Central memory CD8-positive, alpha-beta T cell (primary cell): ENCODE data around the gene ZNF292.
"Not testable (repeated sequence)": the region's sequence is repeated elsewhere in the genome, so short reads cannot be mapped to it uniquely, and the experiment has no call there.

Source experiments
- ATAC-seq: fragments of 150-1000 bp; cut with Tn5 transposase; replicated peaks from 2 replicates; pipeline ENCODE4 v1.10.0; 2022; ENCODE audit warnings: mild to moderate bottlenecking, moderate FRiP score, moderate number of reproducible peaks; ENCODE audit not compliant: poor library complexity, severe bottlenecking; ENCODE audit errors: extremely low read depth
- DNase-seq, 2 donors: peaks; one replicate each; pipeline ENCODE4 v3.0.0; 2021; ENCODE audit warnings: low spot score in 2 of 2
- H3K27ac Mint-ChIP-seq: one replicate; pipeline ENCODE4 v1.8.0; 2022; ENCODE audit warnings: low read depth, mild to moderate bottlenecking, moderate library complexity, mixed read lengths
- H3K27me3 Mint-ChIP-seq: one replicate; pipeline ENCODE4 v1.8.0; 2022; ENCODE audit warnings: mixed read lengths
- H3K36me3 Mint-ChIP-seq: one replicate; pipeline ENCODE4 v1.8.0; 2022; ENCODE audit warnings: mild to moderate bottlenecking, moderate library complexity, mixed read lengths; ENCODE audit not compliant: insufficient read depth
- H3K4me1 Mint-ChIP-seq: one replicate; pipeline ENCODE4 v1.8.0; 2022; ENCODE audit warnings: mixed read lengths
- H3K4me3 Mint-ChIP-seq: one replicate; pipeline ENCODE4 v1.8.0; 2022; ENCODE audit warnings: mild to moderate bottlenecking, moderate library complexity, mixed read lengths
- H3K9me3 Mint-ChIP-seq: one replicate; pipeline ENCODE4 v1.8.0; 2022; ENCODE audit warnings: mixed read lengths

ZNF292 gene

DNA sequence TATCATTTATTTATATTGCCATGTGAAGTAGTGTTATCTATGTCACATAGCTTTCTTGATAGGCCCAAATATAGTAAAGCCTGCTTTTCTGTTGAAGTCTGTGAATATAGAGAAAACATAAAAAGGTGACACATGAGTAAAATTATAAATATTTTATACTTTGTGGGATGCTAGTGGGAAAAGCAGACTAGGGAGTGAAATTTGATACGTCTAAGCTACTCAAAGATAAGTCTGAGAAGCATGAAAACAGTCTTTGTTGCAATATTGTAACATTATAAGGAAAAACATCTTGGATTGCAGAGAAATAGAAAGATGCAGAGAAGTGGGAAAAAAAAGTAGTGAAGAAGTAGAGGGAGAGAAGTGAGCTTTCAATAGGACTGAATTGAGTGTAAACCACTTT, 75.4 kb downstream of the ZNF292 start:
- no peaks in the 10 kb centered on the region for H3K27me3 Mint-ChIP-seq
- H3K9me3 Mint-ChIP-seq, result no peaks in the 10 kb centered on the region
- peaks cover 18% of the 10 kb centered on the region for H3K36me3 Mint-ChIP-seq
- H3K4me1 Mint-ChIP-seq, result no peaks in the 10 kb centered on the region
- DNase-seq, result no peak
- ATAC-seq, result no peak
- no peak overlapping the region for H3K4me3 Mint-ChIP-seq
- H3K27ac Mint-ChIP-seq, result peak overlapping the region; percentile 47

DNA sequence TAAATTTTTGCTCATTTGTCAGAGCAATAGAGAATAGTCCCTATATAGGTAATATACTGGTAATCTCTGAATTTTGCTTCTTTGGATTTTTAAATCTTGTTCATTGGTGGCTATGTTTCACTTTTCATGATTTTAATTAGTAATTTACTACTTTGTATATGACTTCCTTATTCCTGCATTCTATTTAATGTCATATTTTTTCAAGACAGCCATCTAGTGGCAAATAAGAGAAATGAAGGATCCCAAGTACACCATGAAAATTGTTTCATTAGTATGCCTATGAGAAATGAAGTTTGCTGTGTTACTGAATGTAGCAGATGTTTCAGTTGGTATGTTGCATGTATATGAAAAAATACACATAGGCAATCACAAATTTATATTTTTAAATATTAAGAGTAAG, 82.4 kb downstream of the ZNF292 start:
- ATAC-seq (no peak), DNase-seq (no peak)
- H3K27ac Mint-ChIP-seq, result no peak overlapping the region
- H3K36me3 Mint-ChIP-seq, result peaks cover 5% of the 10 kb centered on the region
- H3K27me3 Mint-ChIP-seq, result no peaks in the 10 kb centered on the region
- no peaks in the 10 kb centered on the region for H3K4me1 Mint-ChIP-seq
- H3K4me3 Mint-ChIP-seq, result no peak overlapping the region
- H3K9me3 Mint-ChIP-seq, result no peaks in the 10 kb centered on the region

DNA sequence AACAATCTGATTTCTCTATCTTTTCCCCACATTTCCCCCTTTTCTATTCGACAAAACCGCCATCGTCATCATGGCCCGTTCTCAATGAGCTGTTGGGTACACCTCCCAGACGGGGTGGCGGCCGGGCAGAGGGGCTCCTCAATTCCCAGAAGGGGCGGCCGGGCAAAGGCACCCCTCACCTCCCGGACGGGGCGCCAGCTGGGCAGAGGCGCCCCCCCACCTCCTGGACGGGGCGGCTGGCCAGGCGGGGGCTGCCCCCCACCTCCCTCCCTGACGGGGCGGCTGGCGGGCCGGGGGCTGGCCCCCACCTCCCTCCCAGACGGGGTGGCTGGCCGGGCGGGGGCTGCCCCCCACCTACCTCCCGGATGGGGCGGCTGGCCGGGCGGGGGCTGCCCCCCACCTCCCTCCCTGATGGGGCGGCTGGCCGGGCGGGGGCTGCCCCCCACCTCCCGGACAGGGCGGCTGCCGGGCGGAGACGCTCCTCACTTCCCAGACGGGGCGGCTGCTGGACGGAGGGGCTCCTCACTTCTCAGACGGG, 83.8 kb downstream of the ZNF292 start:
- not testable (repeated sequence) for H3K9me3 Mint-ChIP-seq, H3K27ac Mint-ChIP-seq, H3K4me1 Mint-ChIP-seq, H3K27me3 Mint-ChIP-seq, DNase-seq, ATAC-seq, H3K4me3 Mint-ChIP-seq, H3K36me3 Mint-ChIP-seq

DNA sequence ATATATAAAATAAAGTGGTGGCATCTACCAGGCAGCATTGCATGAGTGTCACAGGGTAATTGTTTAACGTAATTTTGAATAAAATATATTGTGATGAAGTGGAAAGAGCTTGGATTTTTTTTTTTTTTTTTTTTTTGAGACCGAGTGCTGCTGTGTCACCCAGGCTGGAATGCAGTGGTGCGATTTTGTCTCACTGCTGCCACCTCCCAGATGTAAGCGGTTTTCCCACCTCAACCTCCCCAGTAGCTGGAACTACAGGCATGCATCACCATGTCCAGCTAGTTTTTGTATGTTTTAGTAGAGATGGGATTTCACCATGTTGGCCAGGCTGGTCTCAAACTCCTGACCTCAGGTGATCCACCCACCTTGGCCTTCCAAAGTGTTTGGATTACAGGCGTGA, 85.9 kb downstream of the ZNF292 start:
- no peaks in the 10 kb centered on the region for H3K9me3 Mint-ChIP-seq
- DNase-seq (no peak), ATAC-seq (no peak)
- peaks cover 14% of the 10 kb centered on the region for H3K36me3 Mint-ChIP-seq
- H3K27me3 Mint-ChIP-seq, result no peaks in the 10 kb centered on the region
- H3K27ac Mint-ChIP-seq, result no peak overlapping the region
- no peaks in the 10 kb centered on the region for H3K4me1 Mint-ChIP-seq
- no peak overlapping the region for H3K4me3 Mint-ChIP-seq

DNA sequence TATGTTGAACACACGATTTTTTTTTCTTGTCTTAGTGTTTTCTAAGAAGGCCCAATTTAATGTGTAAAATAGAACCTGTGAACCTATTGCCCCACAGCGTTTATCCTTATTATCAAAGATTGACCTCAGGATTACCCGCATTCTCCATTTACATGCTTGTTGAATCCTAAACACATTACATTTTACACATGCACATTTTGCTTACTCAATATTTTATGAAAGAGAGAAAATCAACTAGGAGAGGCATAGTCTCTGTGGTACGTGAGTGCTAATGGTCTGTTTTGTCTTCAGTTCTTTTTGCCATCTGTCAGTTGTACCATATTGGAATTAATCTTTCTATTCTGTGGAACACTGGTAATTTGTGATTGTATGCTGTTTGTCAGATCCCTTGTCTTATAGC, 86.9 kb downstream of the ZNF292 start:
- H3K36me3 Mint-ChIP-seq, result peaks cover 23% of the 10 kb centered on the region
- ATAC-seq, result no peak
- no peak overlapping the region for H3K4me3 Mint-ChIP-seq
- H3K9me3 Mint-ChIP-seq, result no peaks in the 10 kb centered on the region
- H3K27ac Mint-ChIP-seq, result no peak overlapping the region
- H3K27me3 Mint-ChIP-seq, result no peaks in the 10 kb centered on the region
- no peak for DNase-seq
- no peaks in the 10 kb centered on the region for H3K4me1 Mint-ChIP-seq

DNA sequence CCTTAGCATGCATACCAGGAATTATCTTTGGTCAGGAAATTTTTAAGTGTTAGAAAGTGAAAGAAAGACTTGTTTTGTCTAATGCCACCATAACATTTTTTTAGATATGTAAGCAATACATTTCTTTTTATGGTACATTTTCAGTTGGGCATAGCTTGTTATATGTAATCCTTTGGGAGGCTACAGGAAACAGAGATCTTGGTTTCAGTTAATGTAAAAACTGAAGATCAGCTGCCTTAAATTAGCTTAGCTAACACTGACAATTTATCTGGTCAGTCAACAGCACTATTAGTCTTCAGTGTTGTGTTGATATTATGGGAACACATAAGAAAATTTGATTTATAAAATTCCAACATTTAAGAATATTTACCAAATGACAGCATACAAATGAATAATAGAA, 88.4 kb downstream of the ZNF292 start:
- no peak overlapping the region for H3K27ac Mint-ChIP-seq
- H3K4me3 Mint-ChIP-seq, result no peak overlapping the region
- ATAC-seq, result no peak
- no peak for DNase-seq
- no peaks in the 10 kb centered on the region for H3K27me3 Mint-ChIP-seq
- H3K9me3 Mint-ChIP-seq, result no peaks in the 10 kb centered on the region
- H3K4me1 Mint-ChIP-seq, result no peaks in the 10 kb centered on the region
- H3K36me3 Mint-ChIP-seq, result peaks cover 25% of the 10 kb centered on the region

DNA sequence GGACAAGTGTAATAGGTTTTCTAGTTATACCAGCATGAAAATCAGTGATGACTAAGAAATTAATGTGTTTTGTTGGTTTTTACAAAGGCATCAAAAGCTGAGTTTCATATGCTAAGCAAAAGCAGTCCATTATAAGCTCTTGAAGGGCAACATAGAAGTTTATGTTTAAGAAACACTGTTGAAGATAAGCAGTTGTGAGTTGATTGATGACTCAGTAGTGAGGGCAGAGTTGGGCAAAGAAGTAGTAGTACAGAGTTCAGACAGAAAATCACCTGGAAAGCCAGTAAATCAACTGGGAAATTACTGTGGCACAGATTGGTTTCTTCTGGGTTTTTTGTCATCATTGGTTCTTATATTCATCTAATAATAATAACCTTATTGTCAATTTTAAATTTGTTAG, 89.0 kb downstream of the ZNF292 start:
- Mint-ChIP-seq H3K4me3 (no peak overlapping the region), H3K9me3 (no peaks in the 10 kb centered on the region), H3K27ac (no peak overlapping the region), H3K36me3 (peaks cover 30% of the 10 kb centered on the region), H3K4me1 (no peaks in the 10 kb centered on the region), H3K27me3 (no peaks in the 10 kb centered on the region)
- no peak for DNase-seq
- ATAC-seq, result no peak

DNA sequence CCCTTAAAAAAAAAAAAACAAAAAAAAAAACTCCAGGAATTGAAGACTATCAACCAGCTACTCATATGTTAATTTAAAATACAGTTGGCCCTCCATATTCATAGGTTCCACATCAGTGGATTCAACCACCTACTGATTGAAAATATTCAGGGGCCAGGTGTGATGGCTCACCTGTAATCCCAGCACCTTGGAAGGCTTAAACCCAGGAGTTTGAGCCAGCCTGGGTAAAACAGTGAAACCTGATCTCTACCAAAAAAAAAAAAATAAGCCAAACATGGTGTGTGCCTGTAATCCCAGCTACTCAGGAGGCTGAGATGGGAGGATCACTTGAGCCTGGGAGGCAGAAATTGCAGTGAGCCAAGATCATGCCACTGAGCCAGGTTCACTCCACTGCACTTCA, 94.7 kb downstream of the ZNF292 start:
- ATAC-seq (no peak), DNase-seq (no peak)
- Mint-ChIP-seq H3K36me3 (peaks cover 45% of the 10 kb centered on the region), H3K9me3 (no peaks in the 10 kb centered on the region), H3K27ac (peak overlapping the region; percentile 0), H3K4me3 (no peak overlapping the region), H3K4me1 (peaks cover 6% of the 10 kb centered on the region), H3K27me3 (no peaks in the 10 kb centered on the region)

DNA sequence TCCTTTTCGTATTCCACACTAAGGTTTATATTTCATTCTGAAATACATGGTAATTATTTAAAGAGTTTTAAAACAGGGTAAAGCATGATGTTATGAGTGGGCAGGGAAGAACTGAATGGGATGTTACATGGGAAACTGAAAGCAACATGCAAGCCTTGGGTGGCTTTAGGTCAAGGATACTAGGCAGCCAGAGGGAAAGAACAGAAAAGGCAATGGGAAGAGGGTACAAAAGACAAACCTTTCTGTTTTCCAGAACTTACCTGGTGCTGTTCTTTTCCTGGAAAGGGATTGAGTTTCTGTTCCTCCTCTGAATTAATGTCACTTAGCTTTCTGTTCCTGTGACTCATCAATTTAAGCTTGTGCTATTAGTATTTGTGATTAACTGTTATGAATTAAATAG, 95.9 kb downstream of the ZNF292 start:
- Mint-ChIP-seq H3K27ac (no peak overlapping the region), H3K4me3 (no peak overlapping the region), H3K27me3 (no peaks in the 10 kb centered on the region), H3K36me3 (peaks cover 52% of the 10 kb centered on the region), H3K4me1 (peaks cover 6% of the 10 kb centered on the region), H3K9me3 (no peaks in the 10 kb centered on the region)
- no peak for DNase-seq
- ATAC-seq, result no peak

DNA sequence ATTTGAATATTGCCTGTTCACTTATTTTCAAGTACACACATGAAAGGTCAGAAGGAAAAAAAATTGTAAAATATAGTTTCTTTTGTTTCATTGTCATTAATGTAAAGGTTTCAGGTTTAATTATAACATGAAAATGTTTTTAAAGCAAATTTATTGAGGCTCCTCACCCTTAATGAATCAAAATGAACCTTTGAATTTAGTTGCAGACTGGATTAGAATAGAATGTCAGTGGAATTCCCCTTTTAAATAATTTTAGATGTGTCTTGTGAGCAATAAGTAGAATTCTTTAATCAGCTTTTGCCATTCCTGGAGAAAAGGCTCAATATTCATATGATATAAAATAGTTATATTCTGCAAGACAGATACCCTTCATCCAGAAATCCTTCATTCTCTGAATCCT, 96.4 kb downstream of the ZNF292 start:
- ATAC-seq, result no peak
- Mint-ChIP-seq H3K27me3 (no peaks in the 10 kb centered on the region), H3K4me1 (peaks cover 6% of the 10 kb centered on the region), H3K4me3 (no peak overlapping the region), H3K9me3 (no peaks in the 10 kb centered on the region), H3K27ac (no peak overlapping the region), H3K36me3 (peaks cover 52% of the 10 kb centered on the region)
- no peak for DNase-seq

DNA sequence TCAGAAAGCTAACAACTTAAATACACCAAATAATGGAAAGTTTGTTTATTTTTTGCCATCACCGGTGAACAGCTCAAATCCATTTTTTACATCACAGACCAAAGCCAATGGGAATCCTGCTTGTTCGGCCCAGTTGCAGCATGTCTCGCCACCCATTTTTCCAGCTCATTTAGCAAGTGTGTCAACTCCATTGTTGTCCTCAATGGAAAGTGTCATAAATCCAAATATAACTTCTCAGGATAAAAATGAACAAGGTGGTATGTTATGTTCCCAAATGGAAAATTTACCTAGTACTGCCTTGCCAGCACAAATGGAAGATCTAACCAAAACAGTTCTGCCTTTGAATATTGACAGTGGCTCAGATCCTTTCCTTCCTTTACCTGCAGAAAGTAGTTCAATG, 101.7 kb downstream of the ZNF292 start:
- DNase-seq, result no peak
- Mint-ChIP-seq H3K4me1 (peaks cover 15% of the 10 kb centered on the region), H3K9me3 (no peaks in the 10 kb centered on the region), H3K4me3 (no peak overlapping the region), H3K27me3 (no peaks in the 10 kb centered on the region), H3K36me3 (peaks cover 49% of the 10 kb centered on the region), H3K27ac (no peak overlapping the region)
- ATAC-seq, result no peak

DNA sequence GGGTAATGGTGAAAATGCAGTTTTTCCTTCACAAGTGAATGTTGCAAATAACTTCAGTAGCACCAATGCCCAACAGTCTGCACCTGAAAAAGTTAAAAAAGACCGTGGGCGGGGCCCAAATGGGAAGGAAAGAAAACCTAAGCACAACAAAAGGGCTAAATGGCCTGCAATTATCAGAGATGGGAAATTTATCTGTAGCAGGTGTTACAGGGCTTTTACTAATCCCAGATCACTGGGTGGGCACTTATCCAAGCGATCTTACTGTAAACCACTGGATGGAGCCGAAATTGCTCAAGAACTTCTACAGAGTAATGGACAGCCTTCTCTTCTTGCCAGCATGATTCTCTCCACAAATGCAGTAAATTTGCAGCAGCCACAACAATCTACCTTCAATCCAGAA, 102.2 kb downstream of the ZNF292 start:
- Mint-ChIP-seq H3K4me1 (peaks cover 10% of the 10 kb centered on the region), H3K36me3 (peaks cover 46% of the 10 kb centered on the region), H3K27ac (no peak overlapping the region), H3K27me3 (no peaks in the 10 kb centered on the region), H3K9me3 (no peaks in the 10 kb centered on the region), H3K4me3 (no peak overlapping the region)
- DNase-seq, result no peak
- ATAC-seq, result no peak

DNA sequence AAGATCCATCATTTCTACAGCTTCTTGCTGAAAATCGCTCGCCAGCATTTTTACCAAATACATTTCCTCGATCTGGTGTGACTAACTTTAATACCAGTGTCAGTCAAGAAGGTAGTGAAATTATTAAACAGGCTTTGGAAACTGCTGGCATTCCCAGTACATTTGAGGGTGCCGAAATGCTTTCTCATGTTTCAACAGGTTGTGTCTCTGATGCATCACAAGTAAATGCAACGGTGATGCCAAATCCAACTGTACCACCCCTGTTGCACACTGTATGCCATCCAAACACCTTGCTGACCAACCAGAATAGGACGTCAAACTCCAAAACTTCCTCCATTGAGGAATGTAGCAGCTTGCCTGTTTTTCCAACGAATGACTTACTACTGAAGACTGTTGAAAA, 102.6 kb downstream of the ZNF292 start:
- H3K9me3 Mint-ChIP-seq, result no peaks in the 10 kb centered on the region
- no peaks in the 10 kb centered on the region for H3K27me3 Mint-ChIP-seq
- no peak for ATAC-seq
- H3K36me3 Mint-ChIP-seq, result peaks cover 46% of the 10 kb centered on the region
- peaks cover 9% of the 10 kb centered on the region for H3K4me1 Mint-ChIP-seq
- no peak for DNase-seq
- no peak overlapping the region for H3K27ac Mint-ChIP-seq
- no peak overlapping the region for H3K4me3 Mint-ChIP-seq

DNA sequence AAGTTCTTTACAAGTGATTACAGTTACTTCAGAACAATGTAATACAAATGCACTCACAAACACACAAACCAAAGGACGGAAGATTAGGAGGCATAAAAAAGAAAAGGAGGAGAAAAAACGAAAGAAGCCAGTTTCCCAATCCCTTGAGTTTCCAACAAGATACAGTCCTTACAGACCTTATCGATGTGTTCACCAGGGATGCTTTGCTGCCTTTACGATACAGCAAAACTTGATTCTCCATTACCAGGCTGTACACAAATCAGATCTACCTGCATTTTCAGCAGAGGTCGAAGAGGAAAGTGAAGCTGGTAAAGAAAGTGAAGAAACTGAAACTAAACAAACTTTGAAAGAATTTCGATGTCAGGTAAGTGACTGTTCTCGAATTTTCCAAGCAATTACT, 104.4 kb downstream of the ZNF292 start:
- Mint-ChIP-seq H3K27me3 (no peaks in the 10 kb centered on the region), H3K4me3 (no peak overlapping the region), H3K9me3 (no peaks in the 10 kb centered on the region), H3K4me1 (peaks cover 9% of the 10 kb centered on the region), H3K36me3 (peaks cover 37% of the 10 kb centered on the region), H3K27ac (no peak overlapping the region)
- ATAC-seq (no peak), DNase-seq (no peak)
